ENCODE results near the gene NFATC2IP.

- no peak for TF ChIP-seq CTCF (IDR thresholded peaks at IDR 0.05)
- TF ChIP-seq POLR2A (IDR thresholded peaks at IDR 0.05) = no peak
Observed at GRCh38 chr16:28985211-28986041, 34.7 kb downstream of the NFATC2IP start.
